Measurements from ENCODE around the gene CCDC195.
"Not testable (repeated sequence)": the region's sequence is repeated elsewhere in the genome, so short reads cannot be mapped to it uniquely, and the experiment has no call there.

The CCDC195 gene

DNA sequence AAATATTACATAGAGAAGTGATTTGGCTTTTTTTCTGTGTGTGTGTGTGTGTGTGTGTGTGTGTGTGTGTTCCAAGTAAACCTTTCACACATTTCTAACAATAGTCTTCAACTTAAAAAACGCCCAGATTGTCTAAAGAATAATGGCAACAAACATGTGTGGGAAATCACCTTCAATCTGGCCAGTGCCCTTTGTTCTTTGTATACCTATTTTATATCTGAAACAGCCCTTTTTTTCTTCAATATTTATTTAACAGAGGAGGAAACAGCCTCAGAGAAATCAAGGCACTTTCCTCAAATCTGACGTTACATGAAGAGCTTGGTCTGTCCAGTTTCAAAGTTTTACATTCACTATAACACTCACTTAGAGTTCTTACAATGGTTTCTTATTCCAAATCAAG, 25.3 kb downstream of the CCDC195 start:
- no peak for DNase-seq (ENCODE audit: low read depth)

DNA sequence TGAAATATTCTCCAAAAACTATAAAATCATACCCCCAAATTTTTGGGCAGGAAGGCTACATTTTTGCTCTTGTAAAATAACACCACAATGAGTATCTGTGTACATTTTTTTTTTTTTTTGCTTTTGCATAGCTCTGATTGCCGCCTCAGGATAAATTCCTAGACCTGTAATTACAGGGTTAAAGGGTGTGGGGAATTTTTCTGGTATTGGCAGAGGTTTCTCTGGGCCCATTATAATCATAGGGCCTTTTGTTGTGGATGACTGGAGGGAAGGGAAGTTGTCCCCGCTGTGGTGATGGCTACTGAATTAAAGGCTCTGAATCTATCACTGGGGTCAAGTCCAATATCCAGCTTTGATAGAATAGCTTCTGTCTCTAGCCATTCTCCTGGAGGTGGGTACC, 26.6 kb downstream of the CCDC195 start:
- DNase-seq (ENCODE audit: low read depth) = no peak

DNA sequence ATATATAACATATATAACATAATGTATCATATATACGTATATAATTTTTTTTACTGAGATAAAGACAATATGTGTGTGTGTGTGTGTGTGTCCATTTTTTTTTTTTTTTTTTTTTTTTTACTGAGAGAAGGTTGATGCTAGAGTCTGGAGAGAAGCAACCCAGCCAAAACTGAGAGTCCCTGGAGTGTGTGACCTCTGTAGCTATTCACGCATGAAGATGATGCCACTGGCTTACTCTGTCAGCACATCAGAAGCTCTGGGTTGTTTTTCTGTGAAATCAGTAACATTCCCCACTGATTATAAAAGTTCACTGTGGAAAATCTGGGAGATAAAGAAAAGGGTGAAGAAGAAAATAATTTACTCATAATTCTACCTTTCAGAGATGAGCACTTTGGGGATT, 27.2 kb downstream of the CCDC195 start:
- no peak for DNase-seq (ENCODE audit: low read depth)

DNA sequence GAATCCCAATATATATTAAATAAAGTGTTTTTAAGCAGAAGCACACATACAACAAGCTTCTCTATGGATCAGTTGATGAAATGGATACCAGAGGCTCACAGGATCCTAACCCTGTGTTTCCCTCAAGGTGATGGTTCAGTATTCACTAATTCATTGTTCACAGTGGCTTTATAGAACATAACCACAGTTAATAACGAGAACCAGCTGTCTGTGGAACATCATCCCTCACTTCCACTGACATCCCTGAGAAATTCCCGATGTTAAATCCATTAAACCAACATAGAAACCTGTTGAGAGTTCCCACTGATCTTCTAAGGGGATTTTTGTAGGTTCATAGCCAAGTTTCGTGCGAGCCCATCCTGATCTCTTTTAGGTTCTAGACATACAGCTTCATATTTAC, 29.0 kb downstream of the CCDC195 start:
- DNase-seq (ENCODE audit: low read depth) = no peak

DNA sequence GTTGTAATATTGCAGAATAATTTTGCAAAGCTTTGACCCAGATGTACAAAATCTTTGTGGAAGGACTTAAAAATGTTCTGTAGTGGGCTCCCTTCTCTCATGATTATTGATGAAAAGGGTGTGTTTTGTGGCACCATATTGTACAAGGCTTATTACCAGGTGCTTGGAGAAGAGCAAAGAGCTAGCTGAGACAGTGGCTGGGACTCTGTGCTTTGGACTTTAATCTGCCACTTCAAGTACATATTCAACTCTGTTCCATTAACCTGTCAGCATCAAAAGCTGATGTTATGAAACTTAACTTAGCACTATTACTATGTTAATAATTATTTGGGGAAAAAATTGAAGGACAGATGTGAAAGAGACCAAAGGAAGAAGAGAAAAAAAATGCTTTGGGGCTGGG, 31.0 kb downstream of the CCDC195 start:
- no peak for DNase-seq (ENCODE audit: low read depth)

DNA sequence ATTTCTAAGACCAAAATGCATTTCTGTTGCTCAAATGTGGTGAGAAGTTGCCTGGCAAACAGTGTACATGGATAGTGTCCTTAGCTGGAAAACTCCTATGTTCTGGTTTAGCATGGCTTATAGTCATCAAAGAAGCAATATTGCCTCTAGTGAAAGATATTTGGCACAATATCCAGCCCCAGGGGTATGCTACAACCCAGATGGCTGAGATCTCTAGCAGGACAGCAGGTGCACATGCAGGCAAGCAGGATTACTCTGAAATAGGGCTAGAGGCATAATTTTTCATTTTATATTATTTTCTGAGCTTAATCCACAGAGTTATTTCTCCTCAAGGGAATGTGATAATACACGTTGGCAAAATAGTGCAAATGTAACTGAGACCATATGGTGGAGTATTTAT, 34.0 kb downstream of the CCDC195 start:
- no peak for DNase-seq (ENCODE audit: low read depth)

DNA sequence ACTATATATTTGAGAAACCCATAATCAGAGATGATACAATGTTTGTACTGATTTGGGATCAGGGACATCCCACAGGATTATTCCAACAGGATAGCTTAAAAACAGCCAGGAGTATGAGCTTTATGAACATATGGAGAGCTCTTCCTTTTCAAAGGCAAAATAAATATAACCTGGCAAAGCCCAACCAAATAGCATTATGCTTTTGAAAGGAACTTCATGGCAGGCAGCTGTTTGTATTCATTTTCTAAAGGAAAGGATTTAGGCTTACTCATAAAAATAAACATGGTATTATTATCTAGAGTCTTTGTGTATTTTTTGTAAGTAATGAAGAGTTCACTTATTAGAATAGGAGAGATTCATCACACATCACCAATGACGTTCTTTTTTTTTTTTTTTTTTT, 44.4 kb downstream of the CCDC195 start:
- no peak for DNase-seq (ENCODE audit: low read depth)

DNA sequence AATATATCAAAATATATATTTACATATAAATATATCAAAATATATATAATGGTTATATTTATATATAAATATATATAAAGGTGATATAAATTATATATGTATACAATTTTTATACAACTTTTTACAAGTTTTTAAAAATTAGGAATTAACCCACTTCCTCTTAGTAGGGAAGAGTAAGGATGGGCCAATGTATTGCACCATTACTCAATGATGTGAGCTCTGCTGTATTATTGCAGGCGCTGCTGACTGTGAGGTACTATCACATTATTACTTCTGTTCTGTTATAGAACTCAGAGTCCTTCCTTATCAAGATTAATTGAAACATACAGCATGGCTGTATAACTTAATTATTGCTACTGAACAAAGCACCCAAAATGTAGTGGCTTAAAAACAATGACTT, 46.0 kb downstream of the CCDC195 start:
- no peak for DNase-seq (ENCODE audit: low read depth)

DNA sequence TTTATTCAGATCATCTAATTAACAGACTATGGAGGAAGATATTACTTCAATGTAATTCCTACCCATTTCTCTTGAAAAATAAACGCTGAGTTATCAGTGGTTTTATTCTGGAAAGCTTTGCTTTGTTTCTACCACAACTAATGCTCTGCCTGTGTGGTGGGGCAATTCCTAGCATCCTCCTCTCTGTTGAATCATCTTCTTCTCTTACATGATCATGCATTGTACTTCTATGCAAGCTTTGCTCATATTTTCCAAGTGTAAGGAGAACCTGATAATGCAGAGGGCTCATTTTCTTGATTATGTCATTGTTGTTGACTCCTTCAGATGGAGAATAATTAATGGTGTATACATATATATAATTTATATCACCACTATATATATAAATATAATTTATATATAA, 46.7 kb downstream of the CCDC195 start:
- DNase-seq (ENCODE audit: low read depth) = no peak

DNA sequence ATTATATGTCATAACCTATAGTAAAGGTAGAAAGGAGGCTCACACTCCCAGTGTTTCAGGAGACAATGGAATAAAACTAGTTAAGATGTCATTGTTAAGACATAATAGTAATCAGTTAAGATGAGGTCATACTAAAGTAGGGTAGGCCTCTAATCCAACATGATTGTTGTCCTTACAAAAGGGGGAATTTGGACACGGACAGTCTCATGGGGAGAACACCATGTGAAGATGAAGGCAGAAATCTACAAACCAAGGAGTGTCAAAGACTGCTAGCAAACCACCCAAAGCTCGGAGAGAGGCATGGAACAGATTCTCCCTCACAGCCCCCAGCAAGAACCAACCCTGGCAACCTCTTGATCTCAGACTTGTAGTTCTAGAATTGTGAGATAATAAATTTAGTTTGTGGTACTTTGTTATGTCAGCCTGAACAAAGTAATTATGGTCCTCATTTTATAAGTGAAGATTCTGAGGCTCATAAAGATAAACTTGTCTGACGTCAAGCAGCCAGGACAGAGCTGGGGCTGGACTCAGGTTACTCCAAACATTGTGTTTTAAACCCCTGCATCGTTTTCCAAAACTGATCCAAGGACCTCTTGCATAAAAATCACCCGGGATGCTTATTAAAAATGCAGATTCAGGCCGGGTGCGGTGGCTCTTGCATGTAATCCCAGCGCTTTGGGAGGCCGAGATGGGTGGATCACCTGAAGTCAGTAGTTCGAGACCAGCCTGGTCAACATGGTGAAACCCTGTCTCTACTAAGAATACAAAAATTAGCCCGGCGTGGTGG, 47.8 kb downstream of the CCDC195 start:
- DNase-seq (ENCODE audit: low read depth) = no peak

DNA sequence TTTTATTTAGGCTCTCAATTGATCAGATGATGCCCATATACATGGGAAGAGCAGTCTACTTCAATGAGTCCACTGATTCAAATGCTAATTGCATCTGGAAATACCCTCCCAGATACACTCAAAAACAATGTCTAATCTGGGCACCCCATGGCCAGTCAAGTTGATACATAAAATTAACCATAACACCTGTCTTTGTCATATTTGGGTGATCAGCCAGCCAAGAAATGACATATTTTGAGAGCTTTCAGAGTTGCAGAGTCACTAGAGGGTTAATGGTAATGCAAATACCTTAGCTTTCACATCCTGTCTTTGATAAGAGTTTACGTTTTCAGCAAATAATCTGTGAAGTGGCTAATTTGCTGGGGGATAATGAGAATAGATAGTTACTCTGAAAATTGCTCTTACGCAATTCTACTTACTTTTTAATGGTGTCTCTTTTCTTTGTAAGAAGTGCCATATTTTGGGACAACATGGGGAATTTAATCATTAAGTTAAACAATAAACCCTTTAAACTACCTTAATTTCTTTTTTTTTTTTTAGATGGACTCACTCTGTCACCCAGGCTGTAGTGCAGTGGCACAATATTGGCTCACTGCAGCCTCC, 49.1 kb downstream of the CCDC195 start:
- no peak for DNase-seq (ENCODE audit: low read depth)

DNA sequence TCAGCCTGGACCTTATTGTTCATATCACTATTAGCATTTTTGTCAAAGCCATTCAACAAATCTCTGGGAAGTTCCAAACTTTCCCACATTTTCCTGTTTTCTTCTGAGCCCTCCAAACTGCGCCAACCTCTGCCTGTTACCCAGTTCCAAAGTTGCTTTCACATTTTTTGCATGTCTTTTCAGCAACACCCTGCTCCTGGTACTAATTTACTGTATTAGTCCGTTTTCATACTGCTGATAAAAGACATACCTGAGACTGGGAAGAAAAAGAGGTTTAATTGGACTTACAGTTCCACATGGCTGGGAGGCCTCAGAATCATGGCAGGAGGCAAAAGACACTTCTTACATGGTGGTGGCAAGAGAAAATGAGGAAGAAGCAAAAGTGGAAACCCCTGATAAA, 52.8 kb downstream of the CCDC195 start:
- not testable (repeated sequence) for DNase-seq (ENCODE audit: low read depth)

DNA sequence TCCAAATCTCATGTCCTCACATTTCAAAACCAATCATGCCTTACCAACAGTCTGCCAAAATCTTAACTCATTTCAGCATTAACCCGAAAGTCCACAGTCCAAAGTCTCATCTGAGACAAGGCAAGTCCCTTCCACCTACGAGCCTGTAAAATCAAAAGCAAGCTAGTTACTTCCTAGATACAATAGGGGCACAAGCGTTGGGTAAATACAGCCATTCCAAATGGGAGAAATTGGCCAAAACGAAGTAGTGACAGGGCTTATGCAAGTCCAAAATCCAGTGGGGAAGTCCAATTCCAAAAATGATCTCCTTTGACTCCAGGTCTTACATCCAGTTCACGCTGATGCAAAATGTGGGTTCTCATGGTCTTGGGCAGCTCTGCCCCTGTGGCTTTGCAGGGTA, 54.5 kb downstream of the CCDC195 start:
- DNase-seq (ENCODE audit: low read depth) = not testable (repeated sequence)

DNA sequence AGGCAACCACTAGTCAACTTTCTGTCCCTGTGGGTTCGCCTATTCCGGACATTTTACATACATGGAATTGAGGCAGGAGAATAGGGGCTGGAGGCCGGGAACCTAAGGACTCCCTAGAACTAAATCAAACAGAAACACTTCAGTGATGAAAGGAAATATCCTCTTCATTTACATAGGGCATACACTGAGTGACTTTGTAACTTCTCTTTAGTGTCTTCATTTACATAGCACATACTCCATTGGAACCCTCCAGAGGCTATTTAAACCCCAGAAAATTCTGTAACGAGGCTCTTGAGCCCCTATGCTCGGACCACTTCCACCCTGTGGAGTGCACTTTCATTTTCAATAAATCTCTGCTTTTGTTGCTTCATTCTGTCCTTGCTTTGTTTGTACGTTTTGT, 56.5 kb downstream of the CCDC195 start:
- DNase-seq (ENCODE audit: low read depth) = no peak

DNA sequence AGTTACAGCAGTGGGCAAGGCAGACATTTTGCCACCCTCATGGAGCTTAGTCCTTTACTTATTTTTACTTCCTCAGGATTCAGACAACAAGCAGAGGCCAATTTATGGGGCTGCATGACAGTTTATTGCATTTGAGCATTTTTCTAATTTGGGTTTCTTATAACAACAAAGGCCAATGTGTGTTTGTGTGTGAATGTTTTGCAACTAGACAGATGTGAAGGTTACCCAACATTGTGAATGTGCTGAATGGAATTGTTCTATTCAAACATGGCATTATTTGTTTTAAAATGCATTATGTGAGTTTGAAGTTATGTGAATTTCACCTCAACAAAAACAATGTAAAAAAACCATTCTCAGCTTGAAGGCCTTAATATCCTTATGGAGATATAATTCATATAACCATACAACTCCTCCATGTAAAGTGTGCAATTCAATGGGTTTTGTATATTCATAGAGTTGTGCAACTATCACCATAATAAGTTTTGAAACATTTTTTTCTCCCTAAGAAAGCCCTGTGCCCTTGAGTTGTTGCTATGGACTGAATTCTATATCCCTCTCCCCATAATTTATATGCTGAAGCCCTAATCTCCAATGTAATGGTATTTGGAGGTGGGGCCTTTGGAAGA, 57.3 kb downstream of the CCDC195 start:
- no peak for DNase-seq (ENCODE audit: low read depth)

DNA sequence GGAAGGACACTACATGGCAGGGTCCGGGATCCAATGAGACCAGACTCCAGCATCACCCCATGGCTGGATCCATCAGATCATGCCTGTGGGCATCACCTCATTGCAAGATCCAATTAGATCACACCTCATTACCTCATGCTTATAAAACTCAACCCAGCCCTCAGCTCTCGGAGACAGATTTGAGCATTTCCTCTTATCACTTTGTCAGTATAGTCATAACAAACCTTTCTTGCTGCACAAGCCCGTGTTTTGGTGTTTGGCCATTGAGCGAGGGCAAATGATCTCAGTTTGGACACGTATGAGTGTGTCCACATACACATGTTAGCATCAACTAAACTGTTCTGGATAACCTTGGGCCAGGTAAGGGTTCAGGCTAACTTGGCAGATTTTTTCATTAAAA, 58.8 kb downstream of the CCDC195 start:
- no peak for DNase-seq (ENCODE audit: low read depth)

DNA sequence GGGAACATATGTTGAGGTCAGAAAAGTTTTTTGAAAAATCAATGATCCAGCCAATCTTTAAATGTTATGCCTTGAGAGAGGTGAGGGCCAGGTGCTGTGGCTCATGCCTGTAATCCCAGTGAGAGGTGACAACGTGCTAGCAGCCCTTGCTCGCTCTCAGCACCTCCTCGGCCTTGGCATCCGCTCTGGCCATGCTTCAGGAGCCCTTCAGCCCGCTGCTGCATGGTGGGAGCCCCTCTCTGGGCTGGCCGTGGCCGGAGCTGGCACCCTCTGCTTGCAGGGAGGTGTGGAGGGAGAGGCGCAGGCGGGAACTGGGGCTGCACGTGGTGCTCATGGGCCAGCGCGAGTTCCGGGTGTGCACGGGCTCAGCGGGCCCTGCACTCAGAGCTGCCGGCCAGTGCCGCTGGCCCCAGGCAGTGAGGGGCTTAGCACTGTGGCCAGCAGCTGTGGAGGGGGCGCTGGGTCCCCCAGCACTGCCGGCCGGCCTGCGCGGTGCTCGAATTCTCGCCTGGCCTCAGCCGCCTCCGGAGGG, 61.1 kb downstream of the CCDC195 start:
- no peak for DNase-seq (ENCODE audit: low read depth)
